NB4 (cell line): Measurements from ENCODE around the gene CDR2.

Source experiments
- CTCF ChIP-seq: IDR thresholded peaks from one replicate; pipeline ENCODE4 v1.5.1; 2012; ENCODE audit warnings: low read depth, low read length
- POLR2A ChIP-seq: IDR thresholded peaks from 2 replicates; pipeline ENCODE4 v1.6.1; 2011; ENCODE audit warnings: mild to moderate bottlenecking; ENCODE audit not compliant: insufficient read length; ENCODE audit errors: extremely low read depth

- TF ChIP-seq POLR2A (no peak), CTCF (no peak)
These were observed 21.5 kb upstream of the CDR2 start for GRCh38 chr16:22395960-22396359.
